Epithelial cell of umbilical artery (primary cell): ENCODE results near the gene CDH16. TPM values are rescaled to one million over a fixed set of nuclear protein-coding genes. Genes with fewer than 3 reads are reported as not detected.

ENCODE experiments used
- total RNA-seq: library from RNA; depleted of rRNA; stranded (reverse); fragments of >200 nt; gene quantifications from 2 replicates; pipeline ENCODE4 v1.2.3, GENCODE V29; 2014

CDH16 gene, protein sequence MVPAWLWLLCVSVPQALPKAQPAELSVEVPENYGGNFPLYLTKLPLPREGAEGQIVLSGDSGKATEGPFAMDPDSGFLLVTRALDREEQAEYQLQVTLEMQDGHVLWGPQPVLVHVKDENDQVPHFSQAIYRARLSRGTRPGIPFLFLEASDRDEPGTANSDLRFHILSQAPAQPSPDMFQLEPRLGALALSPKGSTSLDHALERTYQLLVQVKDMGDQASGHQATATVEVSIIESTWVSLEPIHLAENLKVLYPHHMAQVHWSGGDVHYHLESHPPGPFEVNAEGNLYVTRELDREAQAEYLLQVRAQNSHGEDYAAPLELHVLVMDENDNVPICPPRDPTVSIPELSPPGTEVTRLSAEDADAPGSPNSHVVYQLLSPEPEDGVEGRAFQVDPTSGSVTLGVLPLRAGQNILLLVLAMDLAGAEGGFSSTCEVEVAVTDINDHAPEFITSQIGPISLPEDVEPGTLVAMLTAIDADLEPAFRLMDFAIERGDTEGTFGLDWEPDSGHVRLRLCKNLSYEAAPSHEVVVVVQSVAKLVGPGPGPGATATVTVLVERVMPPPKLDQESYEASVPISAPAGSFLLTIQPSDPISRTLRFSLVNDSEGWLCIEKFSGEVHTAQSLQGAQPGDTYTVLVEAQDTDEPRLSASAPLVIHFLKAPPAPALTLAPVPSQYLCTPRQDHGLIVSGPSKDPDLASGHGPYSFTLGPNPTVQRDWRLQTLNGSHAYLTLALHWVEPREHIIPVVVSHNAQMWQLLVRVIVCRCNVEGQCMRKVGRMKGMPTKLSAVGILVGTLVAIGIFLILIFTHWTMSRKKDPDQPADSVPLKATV
- total RNA-seq, result not detected in 2 replicates

DNA sequence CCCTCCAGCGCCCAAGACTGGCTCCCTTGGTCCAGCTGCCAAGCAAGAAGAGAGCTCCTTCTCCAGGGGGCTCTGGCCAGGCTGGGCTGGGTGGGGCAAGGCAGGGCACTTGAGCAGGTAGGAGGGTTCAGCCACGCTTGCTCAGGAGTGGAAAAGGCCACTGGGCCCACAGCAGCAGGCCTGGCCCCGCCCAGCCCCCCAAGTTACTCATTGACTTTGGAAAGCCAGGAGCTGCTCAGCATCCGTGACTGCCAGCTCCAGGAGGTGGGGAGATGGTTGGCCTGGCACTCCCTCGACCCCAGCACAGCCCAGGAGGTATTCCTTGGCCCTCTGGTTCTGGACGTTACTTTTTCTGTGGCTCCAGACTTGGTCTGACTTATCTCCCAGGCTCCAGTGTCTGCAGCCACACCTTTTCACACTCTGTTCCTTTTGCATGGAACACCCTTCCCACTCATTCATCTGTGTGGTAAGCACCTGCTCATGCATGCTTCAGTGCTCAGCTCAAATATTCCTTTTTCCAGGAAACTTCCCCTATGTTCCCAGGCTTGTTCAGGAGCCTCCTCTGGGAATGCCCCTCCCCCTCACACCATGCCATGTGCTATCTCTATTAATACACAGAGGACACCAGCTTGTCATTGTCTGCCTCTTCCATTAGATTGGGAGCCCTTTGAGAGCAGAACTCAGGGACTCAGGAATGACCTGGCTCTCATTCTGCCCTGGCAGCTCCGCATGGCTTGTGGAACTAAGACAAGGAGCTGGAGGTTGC, at the start of gene CDH16:
Gene CDH16 (minus strand): TSS at position 83 of the 766 bp plus-strand sequence. CDS start 820 bp downstream, outside the sequence.

DNA sequence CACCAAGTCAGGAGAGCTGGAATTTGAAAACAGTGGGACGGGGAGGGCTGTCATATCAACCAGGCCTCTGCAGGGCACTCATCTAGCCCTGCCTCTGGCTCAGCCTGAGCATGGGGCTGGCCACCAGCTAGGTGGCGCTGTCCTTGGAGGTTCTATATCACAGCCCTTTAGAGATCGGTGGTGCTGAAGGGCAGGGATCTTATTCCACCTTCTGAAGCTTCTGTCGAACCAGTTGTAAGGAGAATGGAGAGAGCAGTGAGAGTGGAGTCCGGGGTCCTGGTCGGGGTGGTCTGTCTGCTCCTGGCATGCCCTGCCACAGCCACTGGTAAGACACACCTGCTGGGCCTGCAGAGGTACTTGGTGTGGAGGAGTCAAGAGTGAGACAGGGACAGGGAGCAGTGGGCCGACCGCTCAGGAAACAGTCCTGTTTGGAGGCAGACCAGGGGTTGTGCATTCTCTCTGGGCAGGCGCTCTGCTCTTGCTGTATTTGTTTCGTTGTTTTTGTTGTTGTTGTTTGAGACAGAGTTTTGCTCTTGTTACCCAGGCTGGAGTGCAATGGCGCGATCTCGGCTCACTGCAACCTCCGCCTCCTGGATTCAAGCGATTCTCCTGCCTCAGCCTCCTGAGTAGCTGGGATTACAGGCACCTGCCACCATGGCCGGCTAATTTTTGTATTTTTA, 42.5 kb upstream of the CDH16 start, which contains the start of gene CES3:
Gene CES3 (plus strand): TSS at position 202 of the 680 bp plus-strand sequence. CDS start 42 bp downstream, at position 244.

DNA sequence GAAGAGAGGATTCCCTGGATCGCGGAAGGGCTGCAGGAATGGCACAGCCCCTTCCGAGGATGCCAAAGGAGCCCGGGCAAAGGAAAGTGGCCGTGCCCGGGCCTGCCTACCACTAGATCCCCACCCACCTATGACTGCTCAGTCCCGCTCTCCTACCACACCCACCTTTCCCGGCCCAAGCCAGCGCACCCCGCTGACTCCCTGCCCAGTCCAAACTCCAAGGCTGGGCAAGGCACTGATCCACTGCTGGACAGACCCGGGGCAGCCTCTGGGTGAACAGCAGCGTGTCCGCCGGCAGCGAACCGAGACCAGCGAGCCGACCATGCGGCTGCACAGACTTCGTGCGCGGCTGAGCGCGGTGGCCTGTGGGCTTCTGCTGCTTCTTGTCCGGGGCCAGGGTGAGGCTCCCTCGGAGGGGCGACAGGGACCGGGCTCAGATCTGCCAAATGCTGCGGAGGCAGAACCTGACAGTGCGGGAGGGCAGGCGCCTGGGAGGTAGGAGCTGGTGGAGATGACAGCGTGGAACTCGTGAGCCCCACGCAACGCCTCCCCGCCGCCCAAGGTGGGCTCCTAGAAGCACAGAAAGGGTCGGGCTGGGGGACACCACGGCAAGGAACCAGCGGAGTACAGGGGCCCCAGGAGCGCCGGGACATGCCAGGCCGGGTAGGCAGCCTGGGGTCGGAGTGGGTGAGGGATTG, 16.8 kb upstream of the CDH16 start, which contains the start of gene CES2:
Gene CES2 (plus strand): TSS at position 203 of the 698 bp plus-strand sequence. CDS start 120 bp downstream, at position 323.

DNA sequence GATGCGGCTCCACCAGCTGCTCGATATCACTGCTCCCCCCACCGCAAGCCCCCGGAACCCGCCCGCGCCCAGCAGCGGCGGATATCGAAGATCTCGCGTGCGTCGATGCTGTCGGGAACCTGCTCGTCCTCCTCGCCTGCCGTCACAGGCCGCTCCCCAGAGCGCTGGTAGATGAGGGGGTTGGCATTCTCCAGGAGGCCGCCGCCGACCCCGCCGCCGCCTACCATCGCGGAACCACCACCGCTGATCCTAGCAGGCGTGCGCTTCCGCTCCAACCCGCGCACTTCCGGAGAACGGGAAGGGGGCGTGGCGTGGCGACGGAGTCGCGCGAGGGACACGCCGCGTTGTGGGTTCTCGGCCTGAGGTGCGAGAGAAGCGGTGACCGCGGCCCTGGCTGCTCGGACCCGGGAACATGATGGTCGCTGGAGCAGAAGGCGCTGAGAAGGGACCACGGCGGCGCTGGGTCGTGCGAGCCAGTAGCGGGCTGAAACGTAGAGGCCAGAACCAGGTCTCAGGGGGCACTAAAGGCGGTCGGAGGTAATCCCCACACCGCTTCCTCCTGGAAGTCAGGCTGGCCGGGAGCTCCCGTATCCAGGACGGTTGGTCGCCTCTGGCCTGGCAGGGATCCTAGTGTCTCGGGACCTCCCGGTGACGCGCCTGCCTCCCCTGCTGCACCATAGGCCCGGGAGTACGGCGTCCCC, 15.6 kb upstream of the CDH16 start, which contains the start of gene CIAO2B:
Gene CIAO2B (minus strand): TSS at position 265 of the 701 bp plus-strand sequence. CDS start 38 bp downstream, at position 227.

DNA sequence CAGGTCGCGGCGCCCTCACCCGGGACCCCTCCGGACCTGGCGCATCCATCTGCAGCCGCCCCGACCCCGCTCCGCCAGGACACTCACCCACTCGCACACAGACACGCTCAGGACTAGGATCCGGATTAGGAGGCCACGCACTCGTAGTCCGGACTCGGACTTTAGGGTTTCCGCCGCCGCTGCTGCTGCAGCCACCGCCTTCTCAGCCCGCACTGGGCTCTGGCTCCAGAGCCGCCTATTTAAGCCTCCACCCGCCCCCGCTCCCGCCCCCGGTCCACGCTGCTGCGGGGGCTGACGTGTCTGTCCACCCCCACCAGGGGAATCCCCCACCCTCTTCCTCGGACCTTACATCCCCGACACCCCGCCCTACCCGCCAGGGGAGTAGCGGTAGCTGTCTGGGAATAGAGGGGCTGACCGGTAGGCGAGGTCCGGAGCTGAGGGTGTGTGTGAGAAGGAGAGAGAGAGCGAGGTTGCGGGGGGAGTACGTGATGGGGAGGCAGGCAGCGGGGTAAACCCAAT, 6.7 kb upstream of the CDH16 start, which contains the start of gene RRAD:
Gene RRAD (minus strand): TSS at position 214 of the 519 bp plus-strand sequence. CDS start 356 bp downstream, outside the sequence.

DNA sequence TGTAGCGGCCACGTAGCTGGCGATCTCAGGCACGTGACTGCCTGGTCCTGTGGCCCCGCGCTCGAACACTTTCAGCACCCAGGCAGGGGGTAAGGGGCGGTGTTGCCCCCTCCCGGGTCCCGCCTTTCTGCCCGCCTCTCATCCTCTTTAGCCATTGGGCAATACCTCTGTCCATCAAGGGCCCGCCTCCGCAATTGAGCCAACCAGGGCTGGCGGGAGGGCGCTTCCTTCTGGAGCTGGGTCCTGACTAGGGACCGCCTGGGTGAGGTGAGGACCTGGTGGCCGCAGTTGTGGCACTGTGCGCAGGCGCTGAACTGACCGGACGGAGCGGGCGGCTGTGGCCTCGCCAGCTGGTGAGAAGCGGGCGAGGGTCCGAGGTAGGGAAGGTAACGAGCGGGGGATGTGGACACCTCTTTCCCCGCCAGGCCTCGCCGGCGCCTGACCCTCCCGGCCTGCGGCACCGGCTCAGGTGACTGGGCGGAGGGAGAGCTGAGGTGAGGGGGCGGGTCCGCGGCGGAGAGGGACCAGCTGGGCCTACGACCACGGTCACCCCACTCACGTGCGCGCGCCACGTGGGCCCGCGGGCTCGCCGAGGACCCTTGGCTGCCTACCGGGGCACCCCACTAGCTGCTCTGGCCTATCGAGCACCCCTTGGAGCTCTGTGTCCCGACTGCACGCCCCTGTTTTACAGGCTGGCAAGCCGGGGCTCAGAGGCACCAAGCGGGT, 38.2 kb downstream of the CDH16 start, which contains the start of gene PDP2:
Gene PDP2 (plus strand): TSS at position 228 of the 726 bp plus-strand sequence. CDS start 3,770 bp downstream, outside the sequence.

Other genes with a start within 250 kb of the CDH16 start
- gene CMTM4, start 222.1 kb downstream of the CDH16 start, total RNA-seq, result 9.3 and 10.4 TPM in 2 replicates
- gene DYNC1LI2, start 167.3 kb downstream of the CDH16 start, total RNA-seq, result 121 and 163 TPM in 2 replicates
- gene TERB1, start 117.3 kb downstream of the CDH16 start, total RNA-seq, result not detected in 2 replicates
- 93.2 and 94.8 TPM in 2 replicates for gene NAE1, start 87.9 kb downstream of the CDH16 start, total RNA-seq
- not detected in 2 replicates for gene CA7, start 74.5 kb downstream of the CDH16 start, total RNA-seq
- gene PDP2, start 38.4 kb downstream of the CDH16 start, total RNA-seq, result 5.2 and 19.8 TPM in 2 replicates
- 0.65 and 1.5 TPM in 2 replicates for gene RRAD, start 6.7 kb upstream of the CDH16 start, total RNA-seq
- 169 and 285 TPM in 2 replicates for gene CIAO2B, start 15.5 kb upstream of the CDH16 start, total RNA-seq
- 12.0 and 17.5 TPM in 2 replicates for gene CES2, start 16.6 kb upstream of the CDH16 start, total RNA-seq
- gene CES3, start 42.4 kb upstream of the CDH16 start, total RNA-seq, result not detected in 2 replicates
- gene CES4A, start 69.7 kb upstream of the CDH16 start, total RNA-seq, result 0.65 and 0.91 TPM in 2 replicates
- 143 and 146 TPM in 2 replicates for gene CBFB, start 110.3 kb upstream of the CDH16 start, total RNA-seq
- 7.8 and 10.8 TPM in 2 replicates for gene PHAF1, start 191.1 kb upstream of the CDH16 start, total RNA-seq
- gene B3GNT9, start 232.1 kb upstream of the CDH16 start, total RNA-seq, result 1.6 and 4.0 TPM in 2 replicates
- 22.3 and 23.7 TPM in 2 replicates for gene TRADD, start 241.0 kb upstream of the CDH16 start, total RNA-seq
- gene FBXL8, start 241.1 kb upstream of the CDH16 start, total RNA-seq, result 2.3 and 5.8 TPM in 2 replicates
- 0.32 and 0.61 TPM in 2 replicates for gene HSF4, start 245.9 kb upstream of the CDH16 start, total RNA-seq